Pancreas (tissue), 10 donors: ENCODE data around the gene NEDD4. TPM values are rescaled to one million over a fixed set of nuclear protein-coding genes. Genes with fewer than 3 reads are reported as not detected.

ENCODE experiments used
- ATAC-seq, 4 donors: fragments of 200-7000 bp; cut with Tn5 transposase; one replicate each; pipeline versions ENCODE4 v1.8.0 to v1.9.1; 2020; ENCODE audit warnings: mild to moderate bottlenecking in 4 of 4, moderate library complexity in 4 of 4
- DNase-seq, 6 donors: peaks; one replicate each; pipeline ENCODE4 v3.0.0-alpha.2; 2020
- FAIRE-seq: peaks from 2 replicates; lab custom pipeline; 2012; peaks lifted over from hg19 to GRCh38; lab: Jason Lieb, UNC
- H3K27ac ChIP-seq, 4 donors: fragments of 200-600 bp; sonication (generic); 1 replicate in 3 of 4; 2 replicates in 1 of 4; pipeline versions ENCODE4 v1.5.0 to v1.8.0; 2020
- H3K27me3 ChIP-seq, 4 donors: fragments of 200-600 bp; one replicate each; pipeline ENCODE4 v1.8.0; 2021
- H3K36me3 ChIP-seq, 3 donors: fragments of 200-600 bp; sonication (generic) in 1 of 3; one replicate each; pipeline versions ENCODE4 v1.5.0 to v1.8.0; 2020 to 2021
- H3K4me1 ChIP-seq, 3 donors: fragments of 200-600 bp; one replicate each; pipeline ENCODE4 v1.8.0; 2021
- H3K4me3 ChIP-seq, 4 donors: fragments of 200-600 bp; sonication (generic) in 2 of 4; one replicate each; pipeline versions ENCODE4 v1.5.0 to v1.8.0; 2020 to 2021
- H3K9me3 ChIP-seq, 4 donors: fragments of 200-600 bp; one replicate each; pipeline ENCODE4 v1.8.0; 2021
- CTCF ChIP-seq, 4 donors: fragments of 200-600 bp; sonication (generic) in 3 of 4; IDR thresholded peaks; one replicate each; pipeline versions ENCODE4 v1.5.0 to v1.8.0; 2021; ENCODE audit warnings: antibody characterized with exemption in 4 of 4
- WGBS, 2 donors: extraction: QIAGEN DNeasy Blood & Tissue Kit; methylation state at CpG; one replicate each; pipeline ENCODE4 v1.1.7; 2013; 5-methylcytosine and 5-hydroxymethylcytosine counted together
- intact Hi-C, 3 donors: fragments of 100-400 bp; cut with DNase I; formaldehyde crosslinking; loops; one replicate each; pipeline versions ENCODE4 v1.11.1 to v1.14.2; 2022
- polyA plus RNA-seq, 2 donors: library from polyadenylated mRNA; stranded (reverse); fragments of 200-250 nt; gene quantifications; one replicate each; pipeline ENCODE4 v1.2.3, GENCODE V29; 2013
- total RNA-seq, 6 donors: library from RNA; stranded (reverse); fragmentation: NEBNext Ultra II Directional in 4 of 6; extraction: Animal tissue kit (Norgen Biotek cat#: 25700) in 4 of 6; gene quantifications; one replicate each; pipeline versions ENCODE4 v1.2.1 to v1.2.4, GENCODE V29; 2021 to 2023
- donor health status: healthy with polysubstance abuse.
- donor health status: DM: no; HTN: no; CAD: no; lungs with moderate emphysema.
- donor health status: DM: no; HTN: no; CAD: no.
- donor health status: control.
- donor health status: control.
- donor health status: Bipolar disorder and iron deficiency.
- donor health status: DM: yes; HTN: yes; CAD: no.
- donor health status: DM: no; HTN: no; CAD: no.
- donor health status: DM: no; HTN: no; CAD: no.
- donor health status: DM: yes; HTN: yes; CAD: no.

NEDD4 gene
- total and polyA plus RNA-seq, 8 donors: 1.4 to 9.5 (median 4.6) TPM

GRCh38 chr15:55914446-55914845 is 79.0 kb downstream of the NEDD4 start:
- Histone ChIP-seq H3K27me3 (no peaks in the 10 kb centered on the region), H3K27ac (no peak overlapping the region), H3K36me3 (no peaks in the 10 kb centered on the region), H3K9me3 (no peaks in the 10 kb centered on the region), H3K4me1 (no peaks in the 10 kb centered on the region), H3K4me3 (no peak overlapping the region)
- no peak for TF ChIP-seq CTCF (IDR thresholded peaks at IDR 0.05)
- DNase-seq (no peak), ATAC-seq (no peak), FAIRE-seq (no peak)
- 82 to 86% methylated on average over 1 of the region's 1 CpG for WGBS, 2 donors
- intact Hi-C loops: no loop called here

- Histone ChIP-seq H3K27ac (no peak overlapping the region), H3K4me3 (no peak overlapping the region), H3K4me1 (no peaks in the 10 kb centered on the region), H3K36me3 (no peaks in the 10 kb centered on the region), H3K9me3 (no peaks in the 10 kb centered on the region), H3K27me3 (no peaks in the 10 kb centered on the region)
- WGBS, 2 donors: 89 to 92% methylated on average over 2 of the region's 2 CpGs
- DNase-seq: no peak
- TF ChIP-seq CTCF (IDR thresholded peaks at IDR 0.05): no peak
- no peak for FAIRE-seq
- ATAC-seq: no peak
- intact Hi-C loops: no loop called here
Observed at GRCh38 chr15:55912982-55913381, 80.4 kb downstream of the NEDD4 start.

- Histone ChIP-seq H3K4me1 (no peaks in the 10 kb centered on the region), H3K9me3 (no peaks in the 10 kb centered on the region), H3K36me3 (no peaks in the 10 kb centered on the region), H3K27me3 (no peaks in the 10 kb centered on the region), H3K27ac (no peak overlapping the region), H3K4me3 (no peak overlapping the region)
- intact Hi-C loops: no loop called here
- 84 to 92% methylated on average over 9 of the region's 9 CpGs for WGBS, 2 donors
- FAIRE-seq: no peak
- no peak for ATAC-seq
- no peak for DNase-seq
- no peak for TF ChIP-seq CTCF (IDR thresholded peaks at IDR 0.05)
Observed at GRCh38 chr15:55909036-55909811, 84.2 kb downstream of the NEDD4 start.

- 89 to 93% methylated on average over 4 of the region's 4 CpGs for WGBS, 2 donors
- H3K4me3 ChIP-seq: no peak overlapping the region
- no peak for FAIRE-seq
- H3K36me3 ChIP-seq: no peaks in the 10 kb centered on the region
- ATAC-seq: no peak
- no peaks in the 10 kb centered on the region for H3K9me3 ChIP-seq
- DNase-seq: no peak
- no peak for TF ChIP-seq CTCF (IDR thresholded peaks at IDR 0.05)
- intact Hi-C loops: no loop called here
- no peak overlapping the region for H3K27ac ChIP-seq
- H3K27me3 ChIP-seq: no peaks in the 10 kb centered on the region
- no peaks in the 10 kb centered on the region for H3K4me1 ChIP-seq
Observed at GRCh38 chr15:55907797-55908196, 85.6 kb downstream of the NEDD4 start.

GRCh38 chr15:55902981-55903380 is 90.4 kb downstream of the NEDD4 start:
- Histone ChIP-seq H3K9me3 (no peaks in the 10 kb centered on the region), H3K27me3 (no peaks in the 10 kb centered on the region), H3K27ac (no peak overlapping the region), H3K4me3 (no peak overlapping the region), H3K36me3 (no peaks in the 10 kb centered on the region), H3K4me1 (no peaks in the 10 kb centered on the region)
- intact Hi-C loops: no loop called here
- FAIRE-seq: no peak
- no peak for ATAC-seq
- TF ChIP-seq CTCF (IDR thresholded peaks at IDR 0.05): no peak
- DNase-seq: no peak
- 88% methylated on average over 4 of the region's 4 CpGs for WGBS, 2 donors
